ENCODE results near the gene RIOX2. TPM values are rescaled to one million over a fixed set of nuclear protein-coding genes. Genes with fewer than 3 reads are reported as not detected.

RIOX2 gene
- total RNA-seq, 1 donor from 2014 or later: 40.3 TPM

DNA sequence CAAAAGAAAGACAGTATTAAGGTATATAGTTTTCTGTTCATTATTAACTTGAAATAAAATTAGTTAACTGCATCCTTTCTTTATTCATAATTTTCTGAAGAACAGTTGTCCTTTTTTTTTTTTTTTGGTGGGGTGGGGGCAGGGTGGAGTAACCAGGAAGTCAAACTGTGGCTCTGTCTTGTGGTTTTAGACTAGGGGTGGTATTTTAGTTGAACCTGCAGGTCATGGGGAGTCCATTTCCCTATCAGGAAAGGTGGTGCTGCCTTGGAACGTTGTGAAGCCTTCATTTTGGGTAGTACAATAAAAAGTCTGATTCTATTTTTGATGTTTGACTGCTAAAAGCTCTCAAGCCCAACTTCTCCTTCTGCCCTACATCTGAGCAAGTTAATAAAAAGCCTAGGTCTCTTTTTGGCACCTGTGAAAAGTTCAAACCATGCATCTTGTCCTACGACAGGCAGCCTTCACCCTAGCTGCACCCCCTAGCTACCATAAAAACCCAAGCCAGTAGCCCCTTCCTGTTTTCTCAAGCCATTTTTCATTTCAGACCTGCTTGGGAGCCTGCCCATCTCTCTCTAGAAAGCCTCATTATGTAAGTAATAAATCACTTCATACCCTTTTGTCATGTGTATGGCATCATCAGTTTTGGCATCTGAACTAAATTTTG, 31.2 kb upstream of the RIOX2 start:
- no peaks in the 10 kb centered on the region for H3K27me3 ChIP-seq (ENCODE audit: control insufficient read depth, insufficient read depth, low read length)
- DNase-seq (ENCODE audit: low read depth): no peak
- no peak for FAIRE-seq
- H3K4me3 ChIP-seq (ENCODE audit: low read depth, low read length): no peak overlapping the region
- H3K36me3 ChIP-seq (ENCODE audit: control insufficient read depth, insufficient read depth, low read length): no peaks in the 10 kb centered on the region
- TF ChIP-seq, protein P1, sequence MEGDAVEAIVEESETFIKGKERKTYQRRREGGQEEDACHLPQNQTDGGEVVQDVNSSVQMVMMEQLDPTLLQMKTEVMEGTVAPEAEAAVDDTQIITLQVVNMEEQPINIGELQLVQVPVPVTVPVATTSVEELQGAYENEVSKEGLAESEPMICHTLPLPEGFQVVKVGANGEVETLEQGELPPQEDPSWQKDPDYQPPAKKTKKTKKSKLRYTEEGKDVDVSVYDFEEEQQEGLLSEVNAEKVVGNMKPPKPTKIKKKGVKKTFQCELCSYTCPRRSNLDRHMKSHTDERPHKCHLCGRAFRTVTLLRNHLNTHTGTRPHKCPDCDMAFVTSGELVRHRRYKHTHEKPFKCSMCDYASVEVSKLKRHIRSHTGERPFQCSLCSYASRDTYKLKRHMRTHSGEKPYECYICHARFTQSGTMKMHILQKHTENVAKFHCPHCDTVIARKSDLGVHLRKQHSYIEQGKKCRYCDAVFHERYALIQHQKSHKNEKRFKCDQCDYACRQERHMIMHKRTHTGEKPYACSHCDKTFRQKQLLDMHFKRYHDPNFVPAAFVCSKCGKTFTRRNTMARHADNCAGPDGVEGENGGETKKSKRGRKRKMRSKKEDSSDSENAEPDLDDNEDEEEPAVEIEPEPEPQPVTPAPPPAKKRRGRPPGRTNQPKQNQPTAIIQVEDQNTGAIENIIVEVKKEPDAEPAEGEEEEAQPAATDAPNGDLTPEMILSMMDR (IDR thresholded peaks at IDR 0.05; ENCODE audit: insufficient read depth, low read length, severe bottlenecking): no peak

DNA sequence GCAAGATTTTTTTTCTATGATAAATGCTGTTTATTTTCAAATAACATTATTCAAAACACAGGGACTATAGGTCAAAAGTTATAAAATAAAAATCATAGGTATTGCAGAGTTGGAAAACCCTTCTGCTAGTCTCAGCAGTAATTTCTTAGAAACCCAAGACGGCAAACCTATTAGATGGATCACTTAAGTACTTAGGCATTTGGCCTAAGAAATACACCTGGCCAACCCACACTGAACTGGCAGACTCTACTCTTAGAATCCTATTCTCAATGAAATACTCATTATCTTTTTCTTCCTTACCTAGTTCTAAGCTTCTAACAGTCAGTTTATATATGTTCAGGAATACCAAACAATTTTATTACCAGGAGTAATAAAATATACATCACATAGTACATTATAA, 30.5 kb upstream of the RIOX2 start:
- no peaks in the 10 kb centered on the region for H3K27me3 ChIP-seq (ENCODE audit: control insufficient read depth, insufficient read depth, low read length)
- H3K4me3 ChIP-seq (ENCODE audit: low read depth, low read length): no peak overlapping the region
- DNase-seq (ENCODE audit: low read depth) (no peak), FAIRE-seq (no peak)
- H3K36me3 ChIP-seq (ENCODE audit: control insufficient read depth, insufficient read depth, low read length): no peaks in the 10 kb centered on the region
- TF ChIP-seq, protein P1 (IDR thresholded peaks at IDR 0.05; ENCODE audit: insufficient read depth, low read length, severe bottlenecking): no peak

DNA sequence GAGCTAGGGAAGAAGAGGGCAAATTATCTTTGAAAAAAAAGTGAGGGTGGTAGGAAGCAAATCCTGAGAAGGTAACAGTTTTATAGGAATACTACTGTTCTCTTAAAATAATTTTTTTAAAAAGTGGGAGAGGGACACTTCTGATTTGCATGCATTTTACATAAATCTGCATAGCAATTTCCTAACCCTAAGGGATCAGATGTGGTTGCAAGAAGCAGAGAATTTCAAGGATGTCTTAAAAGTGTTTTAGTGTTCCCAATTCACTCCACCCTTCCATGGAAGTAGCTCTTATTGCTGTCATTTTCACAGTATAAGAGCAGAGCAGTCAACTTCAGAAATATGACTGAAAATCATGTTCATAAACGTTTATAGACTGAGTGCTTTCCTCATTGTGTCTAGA, 27.8 kb upstream of the RIOX2 start:
- FAIRE-seq: no peak
- Histone ChIP-seq H3K4me3 (ENCODE audit: low read depth, low read length) (no peak overlapping the region), H3K36me3 (ENCODE audit: control insufficient read depth, insufficient read depth, low read length) (no peaks in the 10 kb centered on the region), H3K27me3 (ENCODE audit: control insufficient read depth, insufficient read depth, low read length) (no peaks in the 10 kb centered on the region)
- no peak for DNase-seq (ENCODE audit: low read depth)
- TF ChIP-seq, protein P1 (IDR thresholded peaks at IDR 0.05; ENCODE audit: insufficient read depth, low read length, severe bottlenecking): no peak

DNA sequence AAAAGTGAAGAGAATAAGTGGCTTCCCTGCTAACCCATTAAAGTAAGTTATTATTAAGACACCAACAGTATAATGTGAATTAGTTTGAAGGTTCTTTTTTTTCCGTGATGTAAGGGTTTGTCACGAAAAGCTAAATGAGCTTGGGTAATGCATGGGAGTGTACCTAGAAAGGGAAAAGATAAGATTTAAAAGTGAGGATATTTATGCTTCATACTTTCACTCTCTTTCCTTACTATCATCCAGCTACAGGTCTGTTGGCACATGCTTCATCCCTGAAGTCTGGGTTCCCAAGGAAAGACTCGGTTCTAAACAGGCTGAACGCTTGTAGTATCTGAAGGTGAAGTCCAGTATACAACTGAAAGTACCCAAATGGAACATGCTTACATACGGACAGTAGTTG, 26.9 kb upstream of the RIOX2 start:
- DNase-seq (ENCODE audit: low read depth) (no peak), FAIRE-seq (no peak)
- no peak overlapping the region for H3K4me3 ChIP-seq (ENCODE audit: low read depth, low read length)
- H3K27me3 ChIP-seq (ENCODE audit: control insufficient read depth, insufficient read depth, low read length): no peaks in the 10 kb centered on the region
- H3K36me3 ChIP-seq (ENCODE audit: control insufficient read depth, insufficient read depth, low read length): no peaks in the 10 kb centered on the region
- TF ChIP-seq, protein P1 (IDR thresholded peaks at IDR 0.05; ENCODE audit: insufficient read depth, low read length, severe bottlenecking): no peak

DNA sequence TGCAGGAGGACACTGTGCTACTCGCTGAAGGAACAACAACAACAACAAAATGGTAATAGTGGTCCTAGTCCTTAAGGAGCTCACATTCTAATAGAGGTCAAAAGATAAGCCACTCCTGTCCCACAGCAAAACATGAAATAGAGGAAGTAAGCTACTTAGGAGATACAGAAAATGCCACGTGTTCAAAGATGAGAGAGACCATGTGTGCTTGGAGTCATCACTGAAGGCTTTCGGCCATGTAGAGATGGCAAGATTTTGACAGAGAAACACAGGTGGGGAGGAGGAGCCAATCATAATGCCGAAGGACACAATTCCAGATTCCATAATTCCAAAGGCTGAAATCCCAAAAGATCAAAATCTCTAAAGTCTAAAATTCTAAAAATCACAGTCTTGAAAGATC, 24.8 kb upstream of the RIOX2 start:
- TF ChIP-seq, protein P1 (IDR thresholded peaks at IDR 0.05; ENCODE audit: insufficient read depth, low read length, severe bottlenecking): no peak
- FAIRE-seq: no peak

More for the DNA sequence above, 24.8 kb upstream of the RIOX2 start:
- H3K36me3 ChIP-seq (ENCODE audit: control insufficient read depth, insufficient read depth, low read length): no peaks in the 10 kb centered on the region
- no peak overlapping the region for H3K4me3 ChIP-seq (ENCODE audit: low read depth, low read length)
- no peak for DNase-seq (ENCODE audit: low read depth)
- peaks cover 2% of the 10 kb centered on the region for H3K27me3 ChIP-seq (ENCODE audit: control insufficient read depth, insufficient read depth, low read length)

Data from bronchial epithelial cell (primary cell).